GM19324 (cell line): Measurements from ENCODE around the gene UBE2O.

Source experiments
- ATAC-seq: cut with Tn5 transposase; IDR thresholded peaks from one replicate; pipeline ENCODE4 v1.9.1; 2021; ENCODE audit warnings: mild to moderate bottlenecking, moderate library complexity; ENCODE audit not compliant: unreplicated experiment, low FRiP score

Gene UBE2O

GRCh38 chr17:76421044-76421407 lies 31.9 kb downstream of the UBE2O start:
- ATAC-seq = no peak

GRCh38 chr17:76420356-76421043 lies 32.5 kb downstream of the UBE2O start:
- no peak for ATAC-seq

- ATAC-seq = no peak
Observed at GRCh38 chr17:76419576-76420260, 33.2 kb downstream of the UBE2O start.

- ATAC-seq = no peak
Observed at GRCh38 chr17:76417499-76418143, 35.3 kb downstream of the UBE2O start.

GRCh38 chr17:76416899-76417298 lies 36.1 kb downstream of the UBE2O start:
- no peak for ATAC-seq

GRCh38 chr17:76416457-76416856 lies 36.5 kb downstream of the UBE2O start:
- no peak for ATAC-seq

- ATAC-seq = no peak
Observed at GRCh38 chr17:76415786-76416185, 37.2 kb downstream of the UBE2O start.

- no peak for ATAC-seq
Observed at GRCh38 chr17:76414334-76415295, 38.3 kb downstream of the UBE2O start.

GRCh38 chr17:76411247-76411646 lies 41.7 kb downstream of the UBE2O start:
- ATAC-seq = no peak

- ATAC-seq = no peak
Observed at GRCh38 chr17:76410328-76410965, 42.5 kb downstream of the UBE2O start.

- no peak for ATAC-seq
Observed at GRCh38 chr17:76408037-76408849, 44.7 kb downstream of the UBE2O start.

- ATAC-seq = no peak
Observed at GRCh38 chr17:76407509-76407908, 45.4 kb downstream of the UBE2O start.

- ATAC-seq = no peak
Observed at GRCh38 chr17:76405967-76406647, 46.8 kb downstream of the UBE2O start.

- no peak for ATAC-seq
Observed at GRCh38 chr17:76405607-76405966, 47.4 kb downstream of the UBE2O start.

- no peak for ATAC-seq
Observed at GRCh38 chr17:76404976-76405563, 47.9 kb downstream of the UBE2O start.

- no peak for ATAC-seq
Observed at GRCh38 chr17:76404256-76404655, 48.7 kb downstream of the UBE2O start.

GRCh38 chr17:76402711-76403110 lies 50.2 kb downstream of the UBE2O start:
- no peak for ATAC-seq
